ENCODE measurements around the gene NFIA.

Gene NFIA

GRCh38 chr1:61170328-61171238 lies 88.2 kb downstream of the NFIA start:
- peaks cover 5% of the 10 kb centered on the region for H3K4me1 ChIP-seq (ENCODE audit: control insufficient read depth, low read depth, low read length)

GRCh38 chr1:61171346-61171745 lies 89.0 kb downstream of the NFIA start:
- H3K4me1 ChIP-seq (ENCODE audit: control insufficient read depth, low read depth, low read length), result peaks cover 5% of the 10 kb centered on the region
- no peak overlapping the region for H3K9ac ChIP-seq (ENCODE audit: low read length)
- no peaks in the 10 kb centered on the region for H3K36me3 ChIP-seq (ENCODE audit: control insufficient read depth, low read depth, low read length)
- H3K9me3 ChIP-seq (ENCODE audit: control insufficient read depth, low read depth, low read length), result no peaks in the 10 kb centered on the region
- no peaks in the 10 kb centered on the region for H3K27me3 ChIP-seq (ENCODE audit: control insufficient read depth, insufficient read depth, low read length)
- H3K4me3 ChIP-seq (ENCODE audit: low read length), result no peak overlapping the region
- no peak overlapping the region for H3K27ac ChIP-seq (ENCODE audit: low read length)

More at GRCh38 chr1:61170328-61171238, 88.2 kb downstream of the NFIA start:
- H3K9ac ChIP-seq (ENCODE audit: low read length), result no peak overlapping the region
- H3K27ac ChIP-seq (ENCODE audit: low read length), result no peak overlapping the region
- H3K9me3 ChIP-seq (ENCODE audit: control insufficient read depth, low read depth, low read length), result no peaks in the 10 kb centered on the region
- no peaks in the 10 kb centered on the region for H3K27me3 ChIP-seq (ENCODE audit: control insufficient read depth, insufficient read depth, low read length)
- H3K4me3 ChIP-seq (ENCODE audit: low read length), result no peak overlapping the region
- H3K36me3 ChIP-seq (ENCODE audit: control insufficient read depth, low read depth, low read length), result no peaks in the 10 kb centered on the region

GRCh38 chr1:61171974-61172373 lies 89.6 kb downstream of the NFIA start:
- H3K9ac ChIP-seq (ENCODE audit: low read length), result no peak overlapping the region
- no peaks in the 10 kb centered on the region for H3K27me3 ChIP-seq (ENCODE audit: control insufficient read depth, insufficient read depth, low read length)
- no peak overlapping the region for H3K27ac ChIP-seq (ENCODE audit: low read length)
- no peak overlapping the region for H3K4me3 ChIP-seq (ENCODE audit: low read length)
- no peaks in the 10 kb centered on the region for H3K9me3 ChIP-seq (ENCODE audit: control insufficient read depth, low read depth, low read length)
- H3K36me3 ChIP-seq (ENCODE audit: control insufficient read depth, low read depth, low read length), result no peaks in the 10 kb centered on the region
- peaks cover 5% of the 10 kb centered on the region for H3K4me1 ChIP-seq (ENCODE audit: control insufficient read depth, low read depth, low read length)

- no peaks in the 10 kb centered on the region for H3K27me3 ChIP-seq (ENCODE audit: control insufficient read depth, insufficient read depth, low read length)
- H3K4me3 ChIP-seq (ENCODE audit: low read length), result no peak overlapping the region
- no peak overlapping the region for H3K9ac ChIP-seq (ENCODE audit: low read length)
- no peaks in the 10 kb centered on the region for H3K9me3 ChIP-seq (ENCODE audit: control insufficient read depth, low read depth, low read length)
- H3K27ac ChIP-seq (ENCODE audit: low read length), result no peak overlapping the region
- H3K36me3 ChIP-seq (ENCODE audit: control insufficient read depth, low read depth, low read length), result no peaks in the 10 kb centered on the region
- peaks cover 5% of the 10 kb centered on the region for H3K4me1 ChIP-seq (ENCODE audit: control insufficient read depth, low read depth, low read length)
Measured at GRCh38 chr1:61173118-61173517, 90.8 kb downstream of the NFIA start.

- Histone ChIP-seq H3K9ac (ENCODE audit: low read length) (no peak overlapping the region), H3K9me3 (ENCODE audit: control insufficient read depth, low read depth, low read length) (no peaks in the 10 kb centered on the region), H3K27ac (ENCODE audit: low read length) (no peak overlapping the region), H3K36me3 (ENCODE audit: control insufficient read depth, low read depth, low read length) (no peaks in the 10 kb centered on the region), H3K4me3 (ENCODE audit: low read length) (no peak overlapping the region), H3K27me3 (ENCODE audit: control insufficient read depth, insufficient read depth, low read length) (no peaks in the 10 kb centered on the region), H3K4me1 (ENCODE audit: control insufficient read depth, low read depth, low read length) (peaks cover 5% of the 10 kb centered on the region)
Measured at GRCh38 chr1:61174060-61174795, 91.9 kb downstream of the NFIA start.

GRCh38 chr1:61175976-61176375 lies 93.6 kb downstream of the NFIA start:
- Histone ChIP-seq H3K9me3 (ENCODE audit: control insufficient read depth, low read depth, low read length) (no peaks in the 10 kb centered on the region), H3K27me3 (ENCODE audit: control insufficient read depth, insufficient read depth, low read length) (no peaks in the 10 kb centered on the region), H3K4me3 (ENCODE audit: low read length) (no peak overlapping the region), H3K36me3 (ENCODE audit: control insufficient read depth, low read depth, low read length) (no peaks in the 10 kb centered on the region), H3K9ac (ENCODE audit: low read length) (no peak overlapping the region), H3K27ac (ENCODE audit: low read length) (no peak overlapping the region), H3K4me1 (ENCODE audit: control insufficient read depth, low read depth, low read length) (peaks cover 5% of the 10 kb centered on the region)

- H3K27me3 ChIP-seq (ENCODE audit: control insufficient read depth, insufficient read depth, low read length), result no peaks in the 10 kb centered on the region
- H3K4me3 ChIP-seq (ENCODE audit: low read length), result no peak overlapping the region
- H3K27ac ChIP-seq (ENCODE audit: low read length), result no peak overlapping the region
- H3K9ac ChIP-seq (ENCODE audit: low read length), result no peak overlapping the region
- H3K4me1 ChIP-seq (ENCODE audit: control insufficient read depth, low read depth, low read length), result peaks cover 4% of the 10 kb centered on the region
- no peaks in the 10 kb centered on the region for H3K9me3 ChIP-seq (ENCODE audit: control insufficient read depth, low read depth, low read length)
- H3K36me3 ChIP-seq (ENCODE audit: control insufficient read depth, low read depth, low read length), result no peaks in the 10 kb centered on the region
Measured at GRCh38 chr1:61181067-61182038, 99.0 kb downstream of the NFIA start.

- Histone ChIP-seq H3K4me3 (ENCODE audit: low read length) (no peak overlapping the region), H3K27ac (ENCODE audit: low read length) (no peak overlapping the region), H3K36me3 (ENCODE audit: control insufficient read depth, low read depth, low read length) (no peaks in the 10 kb centered on the region), H3K9ac (ENCODE audit: low read length) (no peak overlapping the region), H3K9me3 (ENCODE audit: control insufficient read depth, low read depth, low read length) (no peaks in the 10 kb centered on the region), H3K27me3 (ENCODE audit: control insufficient read depth, insufficient read depth, low read length) (no peaks in the 10 kb centered on the region), H3K4me1 (ENCODE audit: control insufficient read depth, low read depth, low read length) (peaks cover 4% of the 10 kb centered on the region)
Measured at GRCh38 chr1:61182049-61182448, 99.7 kb downstream of the NFIA start.

GRCh38 chr1:61182480-61182879 lies 100.1 kb downstream of the NFIA start:
- Histone ChIP-seq H3K4me1 (ENCODE audit: control insufficient read depth, low read depth, low read length) (peaks cover 4% of the 10 kb centered on the region), H3K27me3 (ENCODE audit: control insufficient read depth, insufficient read depth, low read length) (no peaks in the 10 kb centered on the region), H3K9ac (ENCODE audit: low read length) (no peak overlapping the region), H3K9me3 (ENCODE audit: control insufficient read depth, low read depth, low read length) (no peaks in the 10 kb centered on the region), H3K4me3 (ENCODE audit: low read length) (no peak overlapping the region), H3K36me3 (ENCODE audit: control insufficient read depth, low read depth, low read length) (no peaks in the 10 kb centered on the region), H3K27ac (ENCODE audit: low read length) (no peak overlapping the region)

- no peak overlapping the region for H3K4me3 ChIP-seq (ENCODE audit: low read length)
Measured at GRCh38 chr1:61183471-61184039, 101.2 kb downstream of the NFIA start.

More at GRCh38 chr1:61183471-61184039, 101.2 kb downstream of the NFIA start:
- Histone ChIP-seq H3K36me3 (ENCODE audit: control insufficient read depth, low read depth, low read length) (no peaks in the 10 kb centered on the region), H3K27ac (ENCODE audit: low read length) (no peak overlapping the region), H3K27me3 (ENCODE audit: control insufficient read depth, insufficient read depth, low read length) (no peaks in the 10 kb centered on the region), H3K9me3 (ENCODE audit: control insufficient read depth, low read depth, low read length) (no peaks in the 10 kb centered on the region), H3K9ac (ENCODE audit: low read length) (no peak overlapping the region), H3K4me1 (ENCODE audit: control insufficient read depth, low read depth, low read length) (peaks cover 4% of the 10 kb centered on the region)
